ENCODE results near the gene RBM3. TPM values are rescaled to one million over a fixed set of nuclear protein-coding genes. Genes with fewer than 3 reads are reported as not detected.

RBM3 gene
- total and polyA plus RNA-seq, 2 of the 8 experiments (the other 6 are each of a cell fraction or from before 2014, with no cell fraction given): 99.6 to 164 TPM

GRCh38 chrX:48592971-48593370 is 18.7 kb downstream of the RBM3 start:
- Histone ChIP-seq H3K56ac (replicated peaks; ENCODE audit: insufficient read length, low read depth, low read length) (no peak overlapping the region), H2BK12ac (ENCODE audit: low read depth, low read length) (no peak overlapping the region), H2BK15ac (ENCODE audit: low read length) (no peak overlapping the region), H2BK120ac (replicated peaks; ENCODE audit: low read depth, low read length) (no peak overlapping the region), H2AK5ac (ENCODE audit: low read depth, low read length) (no peak overlapping the region), H3K36me3 (ENCODE audit: control insufficient read depth in 2 of 4, insufficient read depth in 4 of 4, low read length in 3 of 4) (no peaks in the 10 kb centered on the region; a peak in 1 of 8 replicates), H3K23me2 (ENCODE audit: low read depth, low read length) (peaks cover 2% of the 10 kb centered on the region; the same call in 1 of the 2 replicates), H3K4ac (replicated peaks; ENCODE audit: insufficient read length, low read depth, low read length) (no peak overlapping the region), H4K8ac (ENCODE audit: extremely low read depth, insufficient read depth, low read length) (no peak overlapping the region), H3K79me2 (ENCODE audit: control insufficient read depth in 1 of 2, insufficient read depth in 2 of 2, low read length in 2 of 2) (no peaks in the 10 kb centered on the region), H3K27me3 (replicated peaks in 1 of 4; ENCODE audit: control insufficient read depth in 3 of 4, extremely low read depth in 1 of 4, insufficient read depth in 3 of 4, low read length in 3 of 4) (no peaks in the 10 kb centered on the region), H3K9me3 (ENCODE audit: insufficient read depth in 2 of 2, low read depth in 1 of 2, low read length in 1 of 2) (no peaks in the 10 kb centered on the region), H4K91ac (replicated peaks; ENCODE audit: insufficient read length, low read length) (no peak overlapping the region), H3K4me1 (replicated peaks in 1 of 4; ENCODE audit: control insufficient read depth in 3 of 4, insufficient read depth in 4 of 4, low read length in 3 of 4) (no peaks in the 10 kb centered on the region), H4K5ac (ENCODE audit: insufficient read length, low read depth, low read length) (no peak overlapping the region), H3K14ac (ENCODE audit: insufficient read length) (no peak overlapping the region), H3K18ac (ENCODE audit: extremely low read depth, low read length) (no peak overlapping the region), H3K4me3 (ENCODE audit: extremely low read depth in 1 of 4, insufficient read depth in 2 of 4, low read depth in 3 of 4, low read length in 4 of 4) (no peak overlapping the region), H3K23ac (ENCODE audit: insufficient read length) (no peak overlapping the region), H4K20me1 (replicated peaks in 1 of 2; ENCODE audit: control insufficient read depth in 1 of 2, insufficient read depth in 2 of 2, low read length in 2 of 2) (no peaks in the 10 kb centered on the region), H3K4me2 (ENCODE audit: insufficient read depth in 1 of 2, low read depth in 2 of 2, low read length in 2 of 2) (no peak overlapping the region), H2AFZ (ENCODE audit: low read length) (no peak overlapping the region), H2BK20ac (ENCODE audit: low read length) (no peak overlapping the region), H3K9ac (replicated peaks in 1 of 4; ENCODE audit: extremely low read depth in 1 of 4, low read depth in 3 of 4, low read length in 3 of 4) (no peak overlapping the region), H2BK5ac (ENCODE audit: low read depth, low read length) (no peak overlapping the region), H3K79me1 (ENCODE audit: low read depth, low read length) (no peaks in the 10 kb centered on the region), H3K27ac (ENCODE audit: low read depth, low read length) (no peak overlapping the region)
- DNase-seq (ENCODE audit: low read depth in 1 of 2, low spot score in 2 of 2) (no peak), FAIRE-seq (no peak)
- WGBS, 2 experiments (ENCODE audit: extremely low coverage in 1 of 2, insufficient coverage in 1 of 2, insufficient read length in 1 of 2, insufficient replicate concordance in 2 of 2, low coverage in 1 of 2, low lambda C conversion rate in 2 of 2, missing lambda C conversion rate in 1 of 2): 87% methylated on average over 5 of the region's 5 CpGs; no CpG with 5 or more reads in 1 of the 2 experiments
- POLR2A ChIA-PET (ENCODE audit: partially characterized antibody): interaction anchor here (0.6 to 6.7 kb wide), 3 partner anchors 15 to 26 kb away, joined by 3 to 27 read pairs (median 3); partner anchors contain the start of gene RBM3
- CTCF ChIA-PET (ENCODE audit: partially characterized antibody): interaction anchor here (1.3 kb wide), 1 partner anchor 13 kb away, joined by 4 read pairs; no protein-coding TSS in a partner anchor
- no peak for TF ChIP-seq SUZ12 (IDR thresholded peaks at IDR 0.05; ENCODE audit: low read length)
- TF ChIP-seq KDM1A (IDR thresholded peaks at IDR 0.05; ENCODE audit: borderline replicate concordance, low read length): no peak
- no peak for TF ChIP-seq HDAC6 (IDR thresholded peaks at IDR 0.05; ENCODE audit: low read depth, low read length)
- TF ChIP-seq FOSL1 (IDR thresholded peaks at IDR 0.05; ENCODE audit: insufficient read depth, low read depth, low read length): no peak
- no peak for TF ChIP-seq SIN3A (conservative IDR thresholded peaks at IDR 0.05 in 1 of 2, IDR thresholded peaks at IDR 0.05 in 1 of 2; ENCODE audit: low read depth in 1 of 2, low read length in 2 of 2)
- no peak for TF ChIP-seq GTF2F1 (IDR thresholded peaks at IDR 0.05; ENCODE audit: borderline replicate concordance, low read depth, low read length)
- TF ChIP-seq RNF2 (IDR thresholded peaks at IDR 0.05; ENCODE audit: borderline replicate concordance, low read depth, low read length, missing control alignments, poor library complexity, severe bottlenecking): no peak
- TF ChIP-seq CREB1 (IDR thresholded peaks at IDR 0.05): no peak
- TF ChIP-seq CEBPB (IDR thresholded peaks at IDR 0.05; ENCODE audit: low read depth, low read length): no peak
- no peak for TF ChIP-seq EP300 (IDR thresholded peaks at IDR 0.05; ENCODE audit: borderline replicate concordance in 1 of 2, low read depth in 2 of 2, low read length in 2 of 2)
- no peak for TF ChIP-seq RXRA (IDR thresholded peaks at IDR 0.05; ENCODE audit: insufficient read depth, low read depth, low read length)
- no peak for TF ChIP-seq SAP30 (IDR thresholded peaks at IDR 0.05; ENCODE audit: insufficient read depth, insufficient replicate concordance, low read length)
- TF ChIP-seq NANOG (IDR thresholded peaks at IDR 0.05; ENCODE audit: insufficient read depth, low read depth, low read length, poor library complexity, severe bottlenecking): no peak
